Midbrain (tissue), 1 donor: ENCODE data around the gene KRTAP4-16.
"Not testable (repeated sequence)": the region's sequence is repeated elsewhere in the genome, so short reads cannot be mapped to it uniquely, and the experiment has no call there.

Source experiments
- DNase-seq: peaks from one replicate; lab custom pipeline; 2025; lab: John Stamatoyannopoulos, UW

Gene KRTAP4-16

DNA sequence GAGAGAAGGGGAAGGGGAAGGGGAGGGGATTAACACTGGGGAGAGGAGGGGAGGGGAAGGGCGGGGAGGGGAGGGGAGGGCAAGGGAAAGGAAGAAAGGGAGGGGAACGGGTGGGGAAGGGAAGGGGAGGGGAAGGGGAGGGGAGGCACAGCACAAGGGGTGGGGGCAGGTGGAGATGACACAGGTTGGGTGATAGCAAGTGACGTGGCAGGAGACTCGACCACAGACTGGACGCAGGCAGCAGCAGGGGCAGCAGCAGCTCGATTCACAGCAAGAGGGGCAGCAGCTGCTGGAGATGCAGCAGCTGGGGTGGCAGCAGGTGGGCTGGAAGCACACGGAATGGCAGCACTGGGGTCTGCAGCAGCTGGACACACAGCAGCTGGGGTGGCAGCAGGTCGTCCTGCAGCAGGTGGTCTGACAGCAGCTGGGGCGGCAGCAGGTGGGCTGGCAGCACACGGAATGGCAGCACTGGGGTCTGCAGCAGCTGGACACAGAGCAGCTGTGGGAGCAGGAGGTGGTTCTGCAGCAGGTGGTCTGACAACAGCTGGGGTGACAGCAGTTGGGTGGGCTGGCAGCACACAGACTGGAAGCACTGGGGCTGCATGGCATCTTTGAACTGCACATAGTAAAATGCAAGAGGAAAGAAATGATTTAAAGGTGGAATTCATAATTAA is at the start of gene KRTAP4-16:
TSS of gene KRTAP4-16 (minus strand) at position 624 of the 674 bp plus-strand sequence. CDS start at position 624, 0 bp downstream.
- no peak for DNase-seq

DNA sequence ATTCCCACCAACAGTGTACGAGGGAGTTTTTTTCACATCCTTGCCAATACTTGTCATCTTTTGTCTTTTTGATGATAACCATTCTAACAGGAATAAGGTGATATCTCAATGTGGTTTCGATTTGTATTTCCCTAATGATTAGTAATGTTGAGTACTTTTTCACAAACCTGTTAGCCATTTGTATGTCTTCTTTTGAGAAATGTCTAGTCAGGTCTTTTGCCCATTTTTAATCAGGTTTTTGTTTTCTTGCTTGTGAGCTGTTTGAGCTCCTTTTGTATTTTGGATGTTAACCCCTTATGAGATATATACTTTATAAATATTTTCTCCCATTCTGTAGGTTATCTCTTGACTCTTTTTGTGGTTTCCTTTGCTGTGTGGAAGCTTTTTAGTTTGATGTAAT is 49.5 kb upstream of the KRTAP4-16 start:
- no peak for DNase-seq

DNA sequence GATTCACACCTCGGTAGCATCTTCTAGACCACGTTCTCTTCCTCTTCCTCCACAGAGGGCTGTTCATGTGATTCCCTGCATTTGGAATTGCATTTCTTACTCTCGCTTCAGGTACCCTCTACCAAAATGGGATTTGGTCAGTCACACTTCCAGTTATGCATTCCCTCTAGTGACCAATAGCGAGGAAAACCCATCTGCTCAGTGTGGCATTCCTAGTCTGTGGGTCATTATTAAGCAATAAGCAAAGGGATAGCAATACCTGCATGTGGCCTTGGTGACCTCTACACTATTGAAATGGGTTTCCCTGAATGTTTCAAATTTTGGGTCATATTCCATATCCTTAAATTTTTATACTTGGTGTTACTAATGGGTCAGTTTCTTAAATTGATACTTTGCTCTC is 48.0 kb upstream of the KRTAP4-16 start:
- DNase-seq, result no peak

DNA sequence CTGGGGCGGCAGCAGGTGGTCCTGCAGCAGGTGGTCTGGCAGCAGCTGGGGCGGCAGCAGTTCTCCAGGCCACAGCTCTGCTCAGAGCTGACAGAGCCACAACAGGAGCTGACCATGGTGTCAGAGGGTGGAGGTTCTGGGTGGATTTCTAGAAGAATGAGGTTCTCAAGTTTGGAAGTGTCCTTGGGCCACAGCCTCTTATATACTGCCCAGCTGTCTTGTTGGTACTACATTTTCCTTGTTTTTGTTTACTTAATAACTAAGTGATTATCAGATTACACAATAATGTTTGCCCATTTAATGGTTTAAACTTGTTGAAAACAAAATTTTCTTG is 47.6 kb upstream of the KRTAP4-16 start, which contains the start of gene KRTAP4-5:
TSS of gene KRTAP4-5 (minus strand) at position 174 of the 334 bp plus-strand sequence. CDS start at position 116, 58 bp downstream.
- DNase-seq, result no peak

DNA sequence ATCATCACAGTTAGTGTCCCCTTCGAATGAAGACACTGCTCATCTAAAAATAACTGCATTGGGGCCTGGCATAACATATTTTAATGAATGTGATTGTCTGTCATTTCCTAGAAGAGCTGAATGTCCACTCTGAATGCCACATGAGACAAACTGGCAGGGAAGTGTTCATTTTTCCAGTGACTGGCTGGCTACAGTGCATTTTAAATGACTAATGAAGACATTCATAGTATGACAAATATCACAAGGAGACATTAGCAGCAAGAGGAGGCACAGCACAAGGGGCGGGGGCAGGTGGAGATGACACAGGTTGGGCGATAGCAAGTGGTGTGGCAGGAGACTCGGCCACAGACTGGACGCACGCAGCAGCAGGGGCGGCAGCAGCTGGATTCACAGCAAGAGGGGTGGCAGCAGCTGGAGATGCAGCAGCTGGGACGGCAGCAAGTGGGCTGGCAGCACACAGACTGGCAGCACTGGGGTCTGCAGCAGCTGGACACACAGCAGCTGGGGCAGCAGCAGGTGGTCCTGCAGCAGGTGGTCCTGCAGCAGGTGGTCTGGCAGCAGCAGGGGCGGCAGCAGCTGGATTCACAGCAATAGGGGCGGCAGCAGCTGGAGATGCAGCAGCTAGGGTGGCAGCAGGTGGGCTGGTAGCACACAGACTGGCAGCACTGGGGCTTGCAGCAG is 47.1 kb upstream of the KRTAP4-16 start:
- not testable (repeated sequence) for DNase-seq

DNA sequence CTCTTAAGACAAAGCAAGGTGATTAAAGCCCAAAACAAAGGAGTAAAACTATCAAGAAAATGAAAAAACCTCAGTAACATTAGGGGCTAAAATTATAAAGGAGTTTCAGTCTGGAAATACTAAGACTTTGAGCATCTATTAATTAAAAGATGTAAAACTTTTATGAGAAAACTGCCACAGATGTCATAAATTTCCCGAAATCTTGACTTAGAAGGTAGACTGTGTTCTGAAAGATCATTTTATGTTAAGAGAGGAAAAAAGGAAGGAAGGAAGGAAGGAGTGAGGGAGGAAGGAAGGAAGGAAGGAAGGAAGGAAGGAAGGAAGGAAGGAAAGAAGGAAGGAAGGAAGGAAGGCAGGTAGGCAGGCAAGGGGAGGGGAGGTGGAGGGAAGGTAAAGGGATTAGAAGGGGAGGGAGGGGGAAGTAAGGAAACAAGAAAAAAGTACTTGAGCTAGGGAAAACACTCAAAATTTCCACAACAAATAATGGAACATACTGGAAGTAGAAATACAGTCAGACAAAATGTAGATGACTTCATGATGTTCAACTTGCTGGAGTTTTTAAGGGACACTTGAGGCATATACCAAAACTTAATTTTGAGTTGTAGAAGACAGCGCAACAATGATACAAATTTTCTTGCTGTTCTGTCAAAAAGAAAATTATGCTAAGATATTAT is 45.7 kb upstream of the KRTAP4-16 start:
- DNase-seq, result no peak

DNA sequence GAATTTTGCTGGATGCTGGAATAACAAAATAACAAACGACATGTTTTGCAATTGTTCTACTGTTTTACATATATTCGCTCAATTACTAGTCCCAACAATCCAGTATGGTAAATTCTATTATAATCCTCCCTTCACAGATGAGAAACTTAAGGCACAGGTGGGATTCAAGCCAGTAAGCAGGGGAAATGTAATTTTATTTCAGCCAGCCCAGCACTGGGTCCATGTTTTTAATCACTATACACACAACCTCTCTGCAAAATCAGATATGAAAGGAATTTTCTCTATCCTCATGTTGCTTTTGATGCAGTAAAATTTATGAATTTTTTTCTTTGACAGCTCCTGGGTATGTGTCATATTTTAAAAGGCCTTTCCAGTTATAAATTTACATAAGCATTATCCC is 43.3 kb upstream of the KRTAP4-16 start:
- no peak for DNase-seq

DNA sequence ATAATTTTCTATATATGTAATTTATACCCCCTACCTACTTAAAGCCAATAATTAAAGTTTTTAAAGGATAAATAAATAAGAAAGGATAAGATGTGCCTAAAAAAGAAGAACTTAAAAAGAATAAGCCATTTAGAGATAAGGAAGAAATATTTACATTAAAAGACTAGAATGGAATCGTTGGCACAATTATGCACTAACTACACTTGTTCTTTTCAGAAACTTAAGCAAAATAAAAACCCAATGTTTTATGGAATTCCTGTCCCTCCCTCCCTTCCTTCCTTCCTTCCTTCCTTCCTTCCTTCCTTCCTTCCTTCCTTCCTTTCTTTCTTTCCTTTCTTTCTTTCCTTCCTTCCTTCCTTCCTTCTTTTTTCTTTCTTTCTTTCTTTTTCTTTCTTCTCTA is 42.8 kb upstream of the KRTAP4-16 start:
- no peak for DNase-seq

DNA sequence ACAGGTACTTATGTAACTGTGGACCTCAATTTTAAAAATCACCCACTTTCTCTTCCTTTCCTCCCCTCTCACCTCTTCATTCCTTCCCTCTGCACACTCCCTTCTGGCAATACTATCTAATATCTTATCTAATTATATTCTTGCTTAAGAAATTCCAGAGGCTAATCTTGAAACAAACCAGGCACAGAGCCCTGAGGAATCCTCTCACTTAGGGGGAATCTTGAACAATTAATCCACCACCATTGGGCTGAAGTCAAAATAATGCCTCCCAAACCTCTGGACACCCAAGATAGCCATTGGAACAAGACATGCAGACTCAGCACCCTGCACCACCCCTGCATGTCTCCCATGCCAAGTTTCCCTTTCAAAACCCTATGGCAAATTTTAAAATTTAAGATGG is 39.4 kb upstream of the KRTAP4-16 start:
- no peak for DNase-seq

DNA sequence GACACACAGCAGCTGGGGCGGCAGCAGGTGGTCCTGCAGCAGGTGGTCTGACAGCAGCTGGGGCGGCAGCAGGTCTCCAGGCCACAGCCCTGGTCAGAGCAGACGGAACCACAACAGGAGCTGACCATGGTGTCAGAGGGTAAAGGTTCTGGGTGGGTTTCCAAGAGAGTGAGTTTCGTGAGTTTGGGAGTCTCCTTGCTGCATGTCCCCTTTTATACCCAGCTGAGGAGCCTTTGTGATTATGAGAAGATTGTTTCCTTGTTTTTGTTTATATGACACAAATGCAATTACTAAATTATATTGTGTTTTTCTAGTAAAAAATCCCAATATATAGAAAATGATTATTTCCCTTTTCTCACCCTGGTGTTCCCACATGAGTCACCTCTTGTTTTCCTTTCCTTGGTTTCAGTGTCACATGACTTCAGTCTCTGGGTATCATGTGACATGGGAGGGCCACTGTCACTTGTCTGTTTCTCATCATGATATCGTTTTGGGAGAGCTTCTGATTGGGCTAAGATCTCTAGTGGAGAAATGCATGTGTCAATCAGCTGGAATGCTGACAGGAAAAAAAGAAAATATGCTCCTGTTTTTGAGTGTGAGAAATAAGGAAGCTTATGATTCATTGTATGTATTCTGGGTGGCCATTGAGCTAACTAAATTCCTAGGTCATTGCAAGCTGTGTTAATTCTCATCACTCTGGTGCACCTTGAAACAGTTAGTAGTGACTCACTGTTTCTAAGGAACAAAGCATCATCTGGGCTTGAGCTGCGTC is 38.5 kb upstream of the KRTAP4-16 start, which contains the start of gene KRTAP4-6:
TSS of gene KRTAP4-6 (minus strand) at position 185 of the 772 bp plus-strand sequence. CDS start at position 128, 57 bp downstream.
- DNase-seq, result no peak

DNA sequence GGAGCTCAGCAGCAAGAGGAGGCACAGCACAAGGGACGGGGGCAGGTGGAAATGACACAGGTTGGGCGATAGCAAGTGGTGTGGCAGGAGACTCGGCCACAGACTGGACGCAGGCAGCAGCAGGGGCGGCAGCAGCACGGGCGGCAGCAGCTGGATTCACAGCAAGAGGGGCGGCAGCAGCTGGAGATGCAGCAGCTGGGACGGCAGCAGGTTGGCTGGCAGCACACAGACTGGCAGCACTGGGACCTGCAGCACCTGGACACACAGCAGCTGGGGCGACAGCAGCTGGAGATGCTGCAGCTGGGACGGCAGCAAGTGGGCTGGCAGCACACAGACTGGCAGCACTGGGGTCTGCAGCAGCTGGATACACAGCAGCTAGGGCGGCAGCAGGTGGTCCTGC is 37.9 kb upstream of the KRTAP4-16 start:
- DNase-seq, result not testable (repeated sequence)

DNA sequence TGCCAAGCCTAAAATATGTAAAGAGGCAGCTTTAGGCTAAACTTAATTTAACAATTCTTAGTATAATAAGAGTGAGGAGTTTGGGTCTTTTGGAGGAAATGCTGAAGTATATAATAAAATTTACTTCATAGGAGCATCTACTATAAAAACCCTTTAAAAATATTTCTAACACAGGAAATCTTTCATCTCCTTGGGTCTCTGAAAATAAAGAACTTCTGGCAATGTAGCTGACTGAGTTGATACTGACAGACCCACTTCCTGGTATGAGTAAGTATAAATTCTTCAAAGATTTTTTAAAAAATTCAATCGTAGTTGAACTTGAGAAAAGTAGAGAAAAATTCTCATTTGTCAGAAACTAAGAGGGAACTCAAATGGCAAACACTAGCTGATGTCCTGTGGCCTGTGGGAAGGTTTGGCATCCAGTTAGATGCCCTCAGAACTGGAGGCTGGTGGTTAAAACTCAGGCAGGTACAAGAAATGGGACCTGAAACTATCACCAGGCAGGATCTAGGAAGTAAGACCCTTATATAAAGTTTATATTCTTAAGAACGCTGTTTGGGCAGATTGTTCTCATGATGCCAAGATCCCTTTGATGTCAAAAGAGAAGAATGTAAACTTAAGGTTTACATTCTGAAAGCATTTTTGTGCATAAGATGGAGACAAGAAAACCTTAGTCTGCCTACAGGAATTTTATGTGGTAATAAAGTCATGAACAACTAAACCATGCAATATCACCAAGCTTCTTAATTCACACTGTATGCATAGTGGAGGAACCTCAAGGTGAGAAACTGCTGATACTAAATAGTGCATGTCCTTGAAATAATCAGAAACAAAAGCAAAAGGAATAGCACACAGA is 32.1 kb upstream of the KRTAP4-16 start:
- no peak for DNase-seq

DNA sequence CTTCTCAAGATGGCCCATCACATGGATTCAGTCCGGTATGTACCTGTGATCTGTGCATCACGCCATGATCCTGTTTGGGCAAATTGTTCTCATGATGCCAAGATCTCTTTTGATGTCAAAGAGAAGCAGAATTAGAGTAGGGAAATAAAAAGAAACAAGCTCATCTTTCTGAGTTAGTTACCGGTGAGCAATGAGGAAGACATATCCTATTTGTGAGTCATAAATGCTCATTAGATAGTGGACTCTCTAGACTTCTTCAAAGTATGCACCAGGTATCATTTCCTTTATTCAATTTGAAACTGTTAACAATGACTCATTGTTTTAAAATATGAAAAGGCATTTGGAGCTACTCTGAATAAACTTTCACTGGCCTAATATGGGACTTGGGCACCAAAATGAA is 30.0 kb upstream of the KRTAP4-16 start:
- DNase-seq, result no peak

DNA sequence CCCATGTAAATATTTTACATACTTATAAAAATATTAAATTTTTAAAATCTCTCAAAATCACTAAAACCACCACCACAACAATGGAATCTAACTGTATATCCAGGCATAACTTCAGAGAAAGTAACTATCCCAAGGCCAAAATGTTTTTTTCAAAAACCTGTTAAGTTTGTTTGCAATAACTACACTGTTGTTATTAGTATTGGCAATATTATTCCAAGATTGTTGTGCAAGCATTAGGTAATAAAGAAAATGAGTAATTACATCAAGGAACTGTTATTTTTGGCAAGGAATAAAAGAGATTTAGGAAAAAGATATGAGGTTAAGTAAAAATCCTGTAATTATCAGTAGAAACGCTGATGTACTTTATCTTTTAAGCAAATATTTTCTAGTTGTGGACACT is 25.4 kb upstream of the KRTAP4-16 start:
- DNase-seq, result no peak

DNA sequence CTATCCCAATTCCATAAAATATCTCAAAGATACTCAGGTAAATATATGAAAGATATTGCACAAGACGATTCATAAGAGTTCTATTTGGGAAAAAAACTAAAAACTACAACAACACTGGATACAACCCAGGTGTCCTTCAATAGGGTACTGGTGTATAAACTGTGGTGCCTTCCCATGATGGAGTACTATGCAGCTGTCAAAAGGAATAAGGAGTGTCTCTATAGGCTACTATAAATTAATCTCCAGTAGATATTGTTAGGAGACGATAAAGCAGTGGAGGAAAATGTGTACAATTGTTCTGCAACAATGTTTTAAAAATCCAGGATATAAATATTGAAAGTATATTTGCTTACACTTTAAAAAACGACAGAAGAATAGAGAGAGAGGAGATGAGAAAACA is 24.4 kb upstream of the KRTAP4-16 start:
- no peak for DNase-seq

DNA sequence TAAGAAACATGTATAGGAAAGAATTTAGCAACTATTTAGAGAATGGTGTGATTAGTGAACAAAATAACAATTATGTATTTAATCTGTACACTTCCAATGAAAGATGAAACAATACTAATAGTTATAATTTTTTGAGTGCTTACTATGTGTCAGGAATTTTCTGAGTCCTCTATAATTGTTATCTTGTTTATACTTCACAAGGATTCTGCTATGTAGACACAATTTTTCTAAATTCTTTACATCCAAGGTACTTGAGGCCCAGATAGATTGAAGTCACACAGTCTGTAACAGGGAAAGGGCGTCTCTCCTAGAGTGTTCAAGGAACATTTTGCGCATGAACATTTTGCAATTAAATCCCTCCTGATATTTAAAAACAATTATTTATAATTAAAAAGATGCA is 23.1 kb upstream of the KRTAP4-16 start:
- DNase-seq, result no peak

DNA sequence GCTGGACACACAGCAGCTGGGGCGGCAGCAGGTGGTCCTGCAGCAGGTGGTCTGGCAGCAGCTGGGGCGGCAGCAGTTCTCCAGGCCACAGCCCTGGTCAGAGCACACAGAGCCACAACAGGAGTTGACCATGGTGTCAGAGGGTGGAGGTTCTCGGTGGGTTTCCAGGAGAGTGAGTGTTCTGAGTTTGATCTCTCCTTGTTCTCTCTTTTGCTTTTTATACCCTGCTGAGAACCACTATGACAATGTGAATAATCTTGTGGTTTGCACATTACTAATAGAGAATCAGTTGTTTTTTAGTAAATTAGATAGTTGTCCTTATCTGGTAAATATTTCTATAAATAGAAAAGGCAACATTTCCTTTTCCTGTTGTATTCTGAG is 22.0 kb upstream of the KRTAP4-16 start, which contains the start of gene KRTAP4-12:
TSS of gene KRTAP4-12 (minus strand) at position 192 of the 381 bp plus-strand sequence. CDS start at position 132, 60 bp downstream.
- not testable (repeated sequence) for DNase-seq

DNA sequence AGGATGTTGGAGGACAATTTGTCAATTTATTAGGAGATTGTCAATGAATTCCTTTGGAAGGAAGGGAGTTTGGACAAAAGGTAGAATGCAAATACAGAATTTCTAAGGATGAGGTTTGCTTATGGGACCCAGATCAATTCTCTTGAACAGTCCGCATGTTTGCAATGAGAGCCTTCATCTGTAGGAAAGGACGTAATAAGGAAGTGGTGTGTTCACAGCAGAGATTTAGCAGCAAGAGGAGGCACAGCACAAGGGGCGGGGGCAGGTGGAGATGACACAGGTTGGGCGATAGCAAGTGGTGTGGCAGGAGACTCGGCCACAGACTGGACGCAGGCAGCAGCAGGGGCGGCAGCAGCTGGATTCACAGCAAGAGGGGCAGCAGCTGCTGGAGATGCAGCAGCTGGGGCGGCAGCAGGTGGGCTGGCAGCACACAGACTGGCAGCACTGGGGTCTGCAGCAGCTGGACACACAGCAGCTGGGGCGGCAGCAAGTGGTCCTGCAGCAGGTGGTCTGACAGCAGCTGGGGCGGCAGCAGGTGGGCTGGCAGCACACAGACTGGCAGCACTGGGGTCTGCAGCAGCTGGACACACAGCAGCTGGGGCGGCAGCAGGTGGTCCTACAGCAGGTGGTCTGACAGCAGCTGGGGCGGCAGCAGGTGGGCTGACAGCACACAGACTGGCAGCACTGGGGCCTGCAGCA is 21.4 kb upstream of the KRTAP4-16 start:
- not testable (repeated sequence) for DNase-seq

DNA sequence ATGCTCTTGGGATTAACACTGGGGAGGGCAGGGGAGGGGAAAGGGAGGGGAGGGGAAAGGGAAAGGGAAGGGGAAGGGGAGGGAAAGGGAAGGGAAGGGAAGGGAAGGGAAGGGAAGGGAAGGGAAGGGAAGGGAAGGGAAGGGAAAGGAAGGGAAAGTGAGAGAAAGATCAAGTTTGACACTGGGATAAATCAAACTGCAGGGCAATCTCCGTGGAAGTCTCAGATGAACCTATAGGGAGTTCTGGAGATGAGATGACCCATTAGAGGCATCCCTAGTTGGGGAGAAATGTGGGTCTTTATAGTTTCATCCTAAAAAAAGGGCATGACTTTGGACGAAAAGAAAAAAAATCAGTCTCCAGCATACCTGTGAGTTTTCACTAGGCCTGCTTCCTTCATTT is 19.7 kb upstream of the KRTAP4-16 start:
- no peak for DNase-seq
